Esophagus squamous epithelium (tissue), 4 donors: ENCODE results near the gene SPAG8.

Experiments used
- POLR2A ChIP-seq, 4 donors: fragments of 450-650 bp; IDR thresholded peaks; one replicate each; pipeline ENCODE4 v1.6.1; 2017; ENCODE audit warnings: antibody characterized with exemption in 4 of 4, mild to moderate bottlenecking in 4 of 4, moderate library complexity in 3 of 4
- TF ChIP-seq, protein P1 (sequence below), 6 experiments: fragments of 450-650 bp in 4 of 6; fragments of 200-600 bp in 2 of 6; sonication (generic) in 2 of 6; IDR thresholded peaks; one replicate each; pipeline ENCODE4 v1.5.1; 2016 to 2019; ENCODE audit warnings: antibody characterized with exemption in 6 of 6, mild to moderate bottlenecking in 4 of 6, moderate library complexity in 4 of 6

DNA sequence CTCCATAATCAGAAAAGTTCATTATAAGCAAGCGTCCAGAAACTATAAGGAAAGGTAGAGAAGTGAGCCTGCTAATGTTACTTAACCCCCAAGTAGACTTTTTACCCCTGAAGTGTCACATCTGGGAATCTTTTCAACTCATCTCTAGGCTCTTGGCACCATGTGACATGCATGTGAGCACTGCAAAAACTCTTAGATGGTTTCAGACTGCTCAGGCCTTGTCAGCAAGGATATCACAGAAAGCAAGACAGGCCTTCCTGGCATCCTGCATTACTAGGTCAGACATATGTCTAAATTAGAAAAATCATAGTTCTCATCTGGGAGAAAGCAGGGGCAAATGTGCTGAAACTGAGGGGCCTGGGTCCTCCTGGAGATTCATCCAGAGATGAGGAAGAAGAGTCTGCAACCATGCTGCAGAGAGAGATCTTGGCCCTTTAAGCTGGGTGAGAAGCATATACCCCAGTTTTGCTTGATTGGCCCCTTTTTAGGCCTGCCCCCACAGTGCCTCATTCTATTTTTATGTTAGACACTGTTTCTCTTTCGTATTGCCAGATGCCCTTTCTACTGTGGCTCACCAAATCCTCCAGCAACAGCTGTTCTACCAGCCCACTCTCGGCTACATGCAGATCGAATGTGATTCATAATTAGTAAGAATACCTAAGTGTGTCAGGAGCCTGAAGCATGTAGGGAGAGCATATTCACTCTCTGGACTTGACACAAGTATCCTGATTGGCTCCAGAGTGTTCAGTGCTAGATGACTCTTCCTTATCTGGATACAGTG, 35.9 kb upstream of the SPAG8 start:
- TF ChIP-seq, protein P1, sequence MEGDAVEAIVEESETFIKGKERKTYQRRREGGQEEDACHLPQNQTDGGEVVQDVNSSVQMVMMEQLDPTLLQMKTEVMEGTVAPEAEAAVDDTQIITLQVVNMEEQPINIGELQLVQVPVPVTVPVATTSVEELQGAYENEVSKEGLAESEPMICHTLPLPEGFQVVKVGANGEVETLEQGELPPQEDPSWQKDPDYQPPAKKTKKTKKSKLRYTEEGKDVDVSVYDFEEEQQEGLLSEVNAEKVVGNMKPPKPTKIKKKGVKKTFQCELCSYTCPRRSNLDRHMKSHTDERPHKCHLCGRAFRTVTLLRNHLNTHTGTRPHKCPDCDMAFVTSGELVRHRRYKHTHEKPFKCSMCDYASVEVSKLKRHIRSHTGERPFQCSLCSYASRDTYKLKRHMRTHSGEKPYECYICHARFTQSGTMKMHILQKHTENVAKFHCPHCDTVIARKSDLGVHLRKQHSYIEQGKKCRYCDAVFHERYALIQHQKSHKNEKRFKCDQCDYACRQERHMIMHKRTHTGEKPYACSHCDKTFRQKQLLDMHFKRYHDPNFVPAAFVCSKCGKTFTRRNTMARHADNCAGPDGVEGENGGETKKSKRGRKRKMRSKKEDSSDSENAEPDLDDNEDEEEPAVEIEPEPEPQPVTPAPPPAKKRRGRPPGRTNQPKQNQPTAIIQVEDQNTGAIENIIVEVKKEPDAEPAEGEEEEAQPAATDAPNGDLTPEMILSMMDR (IDR thresholded peaks at IDR 0.05): no peak
- TF ChIP-seq POLR2A (IDR thresholded peaks at IDR 0.05): no peak
